Caco-2 (cell line): ENCODE measurements around the gene ADGRA1. TPM values are rescaled to one million over a fixed set of nuclear protein-coding genes. Genes with fewer than 3 reads are reported as not detected.

ENCODE experiments used
- BruUV-seq: library from RNA; stranded (reverse); fragments of 400-500 nt; replicated peaks from 2 replicates; lab custom pipeline; 2021; lab: Mats Ljungman, UMichigan
- CTCF ChIA-PET: fragments of 300-600 bp; sonication (Branson Sonifier 250); formaldehyde crosslinking; loops from one replicate; lab custom pipeline; 2022; ENCODE audit warnings: antibody characterized with exemption; lab: Charles Lee
- POLR2A ChIA-PET: fragments of 300-600 bp; sonication (Branson Sonifier 250); formaldehyde crosslinking; loops from one replicate; lab custom pipeline; 2022; ENCODE audit warnings: antibody characterized with exemption; lab: Charles Lee
- DNase-seq, 2 experiments: peaks; one replicate each; pipeline versions ENCODE4 v3.0.0 to v3.0.0-alpha.2; 2020 to 2022
- H3K27me3 ChIP-seq: replicated peaks from 2 replicates; pipeline ENCODE4 v1.6.0; 2011; ENCODE audit warnings: low read length; ENCODE audit not compliant: control insufficient read depth, insufficient read depth
- H3K36me3 ChIP-seq: 2 replicates; pipeline ENCODE4 v1.5.1; 2011; ENCODE audit warnings: low read length; ENCODE audit not compliant: control insufficient read depth, insufficient read depth
- H3K4me1 ChIP-seq: fragments of 250-450 bp; sonication (Bioruptor Pico); 2 replicates; pipeline ENCODE4 v1.5.1; 2020; ENCODE audit warnings: mild to moderate bottlenecking
- H3K4me3 ChIP-seq: 2 replicates; pipeline ENCODE4 v1.5.1; 2011; ENCODE audit warnings: low read depth, mild to moderate bottlenecking, control low read depth, low read length
- H3K9me3 ChIP-seq: fragments of 250-450 bp; sonication (Bioruptor Pico); 2 replicates; pipeline ENCODE4 v1.5.1; 2020; ENCODE audit warnings: mild to moderate bottlenecking, moderate library complexity
- H3K27ac Mint-ChIP-seq: one replicate; pipeline ENCODE4 v1.8.0; 2022; ENCODE audit warnings: mixed read lengths; ENCODE audit not compliant: unreplicated experiment
- H3K27me3 Mint-ChIP-seq: one replicate; pipeline ENCODE4 v1.8.0; 2022; ENCODE audit warnings: mixed read lengths; ENCODE audit not compliant: insufficient read depth, unreplicated experiment
- H3K36me3 Mint-ChIP-seq: one replicate; pipeline ENCODE4 v1.8.0; 2022; ENCODE audit warnings: mild to moderate bottlenecking, mixed read lengths; ENCODE audit not compliant: insufficient read depth, unreplicated experiment
- H3K4me1 Mint-ChIP-seq: one replicate; pipeline ENCODE4 v1.8.0; 2022; ENCODE audit warnings: low read depth, mixed read lengths; ENCODE audit not compliant: unreplicated experiment
- H3K4me3 Mint-ChIP-seq: one replicate; pipeline ENCODE4 v1.8.0; 2022; ENCODE audit warnings: mild to moderate bottlenecking, moderate library complexity, mixed read lengths; ENCODE audit not compliant: unreplicated experiment
- H3K9me3 Mint-ChIP-seq: one replicate; pipeline ENCODE4 v1.8.0; 2022; ENCODE audit warnings: mixed read lengths; ENCODE audit not compliant: unreplicated experiment
- CTCF ChIP-seq, 2 experiments: fragments of 200-600 bp in 1 of 2; IDR thresholded peaks; 1 replicate in 1 of 2; 2 replicates in 1 of 2; pipeline versions ENCODE4 v1.5.1 to v1.8.0; 2011 to 2022; ENCODE audit warnings: antibody characterized with exemption in 1 of 2, control low read depth in 1 of 2, inconsistent platforms in 1 of 2, low read depth in 1 of 2, low read length in 1 of 2, mild to moderate bottlenecking in 1 of 2, moderate library complexity in 1 of 2; ENCODE audit not compliant: insufficient read depth in 1 of 2, severe bottlenecking in 1 of 2, unreplicated experiment in 1 of 2
- intact Hi-C: fragments of 100-400 bp; cut with micrococcal nuclease; formaldehyde crosslinking; loops from one replicate; pipeline ENCODE4 v1.10.0; 2022; ENCODE audit not compliant: unreplicated experiment
- total RNA-seq: library from RNA; stranded (reverse); gene quantifications from 2 replicates; pipeline ENCODE4 v1.2.3, GENCODE V29; 2022

ADGRA1 gene
- total RNA-seq, 1 experiment from 2014 or later, result not detected

GRCh38 chr10:133067149-133068105 lies 20.3 kb upstream of the ADGRA1 start:
- BruUV-seq, result no TSS peak
- POLR2A ChIA-PET, result no interaction called here
- peaks cover 7% of the 10 kb centered on the region for H3K27me3 Mint-ChIP-seq

DNA sequence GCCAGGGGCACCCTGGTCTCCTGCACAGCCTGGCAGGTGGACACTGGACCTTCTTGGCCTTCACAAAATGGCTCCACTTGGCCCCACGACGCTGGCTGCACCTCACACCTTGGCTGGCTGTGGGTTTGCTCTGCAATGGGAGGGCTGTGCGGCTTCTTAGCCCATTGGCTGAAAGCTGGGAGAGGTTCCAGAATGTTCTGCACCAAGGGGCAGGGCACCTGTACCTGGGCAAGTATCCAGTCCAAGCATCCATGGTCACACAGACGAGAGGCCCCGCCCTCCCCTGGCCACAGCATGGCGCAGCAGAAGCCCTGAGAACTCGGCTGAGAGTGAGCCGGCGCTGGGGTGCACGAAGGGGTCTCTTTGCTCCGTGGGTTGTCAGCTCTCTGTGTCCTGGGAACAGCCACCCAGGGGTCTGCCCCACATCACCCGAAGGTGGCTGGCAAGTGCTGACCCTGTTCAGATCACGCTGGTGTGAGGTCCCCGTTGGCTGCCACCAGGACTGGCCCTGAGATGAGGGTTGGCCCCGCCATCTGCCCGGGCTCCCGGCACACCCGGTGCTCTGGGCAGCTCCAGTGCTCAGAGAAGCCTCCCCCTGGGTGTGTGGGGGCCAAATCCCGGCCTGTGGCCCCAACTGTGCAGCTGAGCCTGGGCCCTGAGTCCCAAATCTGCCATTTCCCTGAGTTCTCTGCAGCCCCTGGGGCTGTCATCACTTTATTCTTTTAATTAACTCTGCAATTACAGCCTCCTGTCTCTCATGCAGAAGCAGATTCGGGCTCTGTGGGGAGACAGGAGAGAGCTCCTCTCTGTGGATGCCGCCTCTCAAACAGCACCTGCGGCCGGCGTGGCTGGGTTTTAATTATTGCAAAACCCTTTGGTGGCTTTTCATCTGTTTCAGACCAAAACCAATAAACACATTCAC lies 19.4 kb upstream of the ADGRA1 start:
- TF ChIP-seq CTCF (IDR thresholded peaks at IDR 0.05; ENCODE audit: insufficient read depth in 1 of 2, low read depth in 1 of 2, low read length in 1 of 2, severe bottlenecking in 1 of 2, unreplicated experiment in 1 of 2), result no peak
- H3K27me3 ChIP-seq, result no peaks in the 10 kb centered on the region
- BruUV-seq, result no TSS peak
- Mint-ChIP-seq H3K4me1 (no peaks in the 10 kb centered on the region), H3K36me3 (no peaks in the 10 kb centered on the region), H3K9me3 (no peaks in the 10 kb centered on the region), H3K27ac (no peak overlapping the region), H3K4me3 (no peak overlapping the region), H3K27me3 (peaks cover 7% of the 10 kb centered on the region)
- 0 out of 2 replicates have a peak, but pooled peaks cover 3% of the 10 kb centered on the region for H3K4me1 ChIP-seq
- POLR2A ChIA-PET, result no interaction called here
- no peaks in the 10 kb centered on the region for H3K36me3 ChIP-seq
- intact Hi-C loops, result no loop called here
- H3K9me3 ChIP-seq, result no peaks in the 10 kb centered on the region
- no peak overlapping the region for H3K4me3 ChIP-seq
- CTCF ChIA-PET, result no interaction called here
- no peak for DNase-seq

More at GRCh38 chr10:133067149-133068105, 20.3 kb upstream of the ADGRA1 start:
- no peak overlapping the region for H3K27ac Mint-ChIP-seq
- no peaks in the 10 kb centered on the region for H3K9me3 Mint-ChIP-seq
- CTCF ChIA-PET, result interaction anchor here (0.6 kb wide), 1 partner anchor 227 kb away, joined by 3 read pairs; no protein-coding TSS in a partner anchor
- Histone ChIP-seq H3K9me3 (no peaks in the 10 kb centered on the region), H3K27me3 (no peaks in the 10 kb centered on the region), H3K4me1 (0 out of 2 replicates have a peak, but pooled peaks cover 3% of the 10 kb centered on the region), H3K4me3 (no peak overlapping the region), H3K36me3 (no peaks in the 10 kb centered on the region)
- DNase-seq, result no peak
- no peak for TF ChIP-seq CTCF (IDR thresholded peaks at IDR 0.05; ENCODE audit: insufficient read depth in 1 of 2, low read depth in 1 of 2, low read length in 1 of 2, severe bottlenecking in 1 of 2, unreplicated experiment in 1 of 2)
- H3K4me3 Mint-ChIP-seq, result no peak overlapping the region
- intact Hi-C loops, result no loop called here
- H3K36me3 Mint-ChIP-seq, result no peaks in the 10 kb centered on the region
- no peaks in the 10 kb centered on the region for H3K4me1 Mint-ChIP-seq

DNA sequence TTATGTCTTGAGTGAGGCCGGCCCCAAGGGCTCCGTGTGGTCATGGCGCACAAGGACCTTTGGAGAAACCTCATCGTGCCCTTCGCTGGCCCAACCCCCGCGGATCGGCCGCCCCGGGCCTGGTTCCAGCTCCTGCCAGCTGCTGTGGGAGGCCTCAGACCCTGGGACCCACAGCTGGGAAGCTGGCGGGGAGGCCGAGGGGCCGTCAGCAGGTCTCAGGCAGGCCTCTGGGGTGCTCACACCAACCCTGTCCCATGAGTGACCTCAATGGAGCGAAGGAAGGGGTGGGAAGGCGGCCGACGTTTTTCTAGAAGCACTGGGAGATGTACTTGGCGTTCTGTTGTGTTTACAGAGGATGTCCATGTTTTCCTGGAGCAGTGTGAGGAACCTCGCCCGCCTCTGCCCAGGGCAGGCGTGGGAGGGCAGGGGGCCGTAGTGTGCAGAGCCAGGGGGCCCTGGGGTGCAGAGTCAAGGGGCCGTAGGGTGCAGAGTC lies 18.6 kb upstream of the ADGRA1 start:
- H3K36me3 ChIP-seq, result no peaks in the 10 kb centered on the region
- H3K27me3 Mint-ChIP-seq, result peaks cover 7% of the 10 kb centered on the region
- BruUV-seq, result no TSS peak
- no peak for TF ChIP-seq CTCF (IDR thresholded peaks at IDR 0.05; ENCODE audit: insufficient read depth in 1 of 2, low read depth in 1 of 2, low read length in 1 of 2, severe bottlenecking in 1 of 2, unreplicated experiment in 1 of 2)
- H3K9me3 Mint-ChIP-seq, result no peaks in the 10 kb centered on the region
- H3K4me1 Mint-ChIP-seq, result no peaks in the 10 kb centered on the region
- ChIA-PET CTCF (no interaction called here), POLR2A (no interaction called here)
- no peak for DNase-seq
- H3K9me3 ChIP-seq, result no peaks in the 10 kb centered on the region
- H3K27me3 ChIP-seq, result no peaks in the 10 kb centered on the region
- no peak overlapping the region for H3K4me3 Mint-ChIP-seq
- H3K27ac Mint-ChIP-seq, result no peak overlapping the region
- no peak overlapping the region for H3K4me3 ChIP-seq
- intact Hi-C loops, result no loop called here
- H3K36me3 Mint-ChIP-seq, result no peaks in the 10 kb centered on the region
- 0 out of 2 replicates have a peak, but pooled peaks cover 3% of the 10 kb centered on the region for H3K4me1 ChIP-seq
